GM12801 (cell line): ENCODE results near the gene OR9K2.

Experiments used
- TF ChIP-seq, protein P1 (sequence below): IDR thresholded peaks from one replicate; pipeline ENCODE4 v1.5.1; 2011; ENCODE audit warnings: control low read depth; ENCODE audit not compliant: insufficient read length; ENCODE audit errors: extremely low read depth

OR9K2 gene

DNA sequence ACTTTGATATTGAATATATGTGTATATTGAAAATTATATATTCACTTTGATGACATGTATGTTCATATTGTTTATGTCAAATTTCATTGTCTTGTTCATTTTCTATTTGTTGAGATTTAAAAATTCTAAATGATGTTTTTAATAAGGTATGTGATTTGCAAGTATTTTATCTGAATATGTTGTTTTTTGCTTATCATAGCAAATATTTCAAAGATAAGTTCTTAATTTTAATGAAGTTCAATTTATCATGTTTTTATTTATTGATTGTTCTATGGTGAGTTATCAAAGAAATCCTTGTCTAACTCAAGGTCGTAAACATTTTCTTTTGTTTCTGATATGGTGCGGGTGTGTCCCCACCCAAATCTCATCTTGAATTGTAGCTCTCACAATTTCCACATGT, 45.2 kb downstream of the OR9K2 start:
- TF ChIP-seq, protein P1, sequence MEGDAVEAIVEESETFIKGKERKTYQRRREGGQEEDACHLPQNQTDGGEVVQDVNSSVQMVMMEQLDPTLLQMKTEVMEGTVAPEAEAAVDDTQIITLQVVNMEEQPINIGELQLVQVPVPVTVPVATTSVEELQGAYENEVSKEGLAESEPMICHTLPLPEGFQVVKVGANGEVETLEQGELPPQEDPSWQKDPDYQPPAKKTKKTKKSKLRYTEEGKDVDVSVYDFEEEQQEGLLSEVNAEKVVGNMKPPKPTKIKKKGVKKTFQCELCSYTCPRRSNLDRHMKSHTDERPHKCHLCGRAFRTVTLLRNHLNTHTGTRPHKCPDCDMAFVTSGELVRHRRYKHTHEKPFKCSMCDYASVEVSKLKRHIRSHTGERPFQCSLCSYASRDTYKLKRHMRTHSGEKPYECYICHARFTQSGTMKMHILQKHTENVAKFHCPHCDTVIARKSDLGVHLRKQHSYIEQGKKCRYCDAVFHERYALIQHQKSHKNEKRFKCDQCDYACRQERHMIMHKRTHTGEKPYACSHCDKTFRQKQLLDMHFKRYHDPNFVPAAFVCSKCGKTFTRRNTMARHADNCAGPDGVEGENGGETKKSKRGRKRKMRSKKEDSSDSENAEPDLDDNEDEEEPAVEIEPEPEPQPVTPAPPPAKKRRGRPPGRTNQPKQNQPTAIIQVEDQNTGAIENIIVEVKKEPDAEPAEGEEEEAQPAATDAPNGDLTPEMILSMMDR = no peak

DNA sequence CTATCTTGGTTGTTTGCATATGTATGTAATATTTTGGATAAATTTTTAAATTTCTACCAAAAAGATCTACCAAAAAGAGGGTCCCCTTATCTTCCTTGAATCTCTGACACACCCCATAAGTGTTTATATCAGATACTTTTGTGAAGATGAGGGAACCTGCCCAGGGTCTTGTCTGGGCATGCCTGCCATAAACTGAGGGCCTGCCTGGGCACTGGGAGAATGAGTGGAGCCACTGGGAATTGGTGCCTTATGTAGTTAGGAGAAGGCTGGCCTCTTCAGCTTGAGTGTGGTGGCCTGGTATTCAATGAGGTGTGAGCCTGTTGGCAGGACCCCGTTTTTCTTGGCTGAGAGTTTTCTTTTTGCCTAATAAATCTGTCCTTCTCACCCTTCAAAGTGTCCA, 46.5 kb downstream of the OR9K2 start:
- TF ChIP-seq, protein P1 = no peak

DNA sequence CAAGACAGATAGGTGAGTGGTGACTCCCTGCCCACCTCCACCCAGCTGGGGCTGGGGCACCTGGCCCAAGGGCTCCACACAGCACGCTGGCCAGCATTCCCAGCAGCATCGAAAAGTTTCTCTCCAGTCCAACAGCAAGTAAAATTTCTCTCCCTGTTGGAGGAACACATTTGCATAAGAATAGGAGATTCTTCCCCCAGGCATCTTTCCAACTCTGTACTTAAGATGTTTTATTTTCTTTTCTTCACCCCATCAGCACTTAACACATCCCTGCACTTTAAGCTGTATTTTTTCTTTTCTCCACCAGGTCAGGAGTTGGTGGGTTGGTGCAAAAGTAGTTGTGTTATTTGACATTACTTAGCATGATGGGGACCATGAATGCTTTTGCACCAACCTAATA, 47.2 kb downstream of the OR9K2 start:
- TF ChIP-seq, protein P1 = no peak
